ENCODE data around the gene ABI3. TPM values are rescaled to one million over a fixed set of nuclear protein-coding genes. Genes with fewer than 3 reads are reported as not detected.

The ABI3 gene
- total RNA-seq, 4 donors from 2014 or later, result 3.6 to 7.4 (median 5.4) TPM

DNA sequence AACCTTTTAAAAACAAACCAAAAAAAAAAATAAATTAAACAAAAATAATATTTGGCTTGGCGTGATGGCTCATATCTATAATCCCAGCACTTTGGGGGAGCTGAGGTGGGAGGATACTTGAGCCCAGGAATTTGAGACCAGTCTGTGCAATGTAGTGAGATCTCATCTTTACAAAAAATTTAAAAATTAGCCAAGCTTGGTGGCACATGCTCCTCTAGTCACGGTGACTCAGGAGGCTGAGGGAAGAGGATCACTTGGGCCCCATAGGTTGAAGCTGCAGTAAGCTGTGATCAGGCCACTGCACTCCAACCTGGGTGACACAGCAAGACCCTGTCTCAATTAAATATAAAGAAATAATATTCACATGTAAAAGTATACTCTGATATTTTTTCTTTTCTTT, 12.3 kb upstream of the ABI3 start:
- ATAC-seq (ENCODE audit: low FRiP score) (no peak), DNase-seq (ENCODE audit: low spot score) (no peak)
- TF ChIP-seq, protein P1, sequence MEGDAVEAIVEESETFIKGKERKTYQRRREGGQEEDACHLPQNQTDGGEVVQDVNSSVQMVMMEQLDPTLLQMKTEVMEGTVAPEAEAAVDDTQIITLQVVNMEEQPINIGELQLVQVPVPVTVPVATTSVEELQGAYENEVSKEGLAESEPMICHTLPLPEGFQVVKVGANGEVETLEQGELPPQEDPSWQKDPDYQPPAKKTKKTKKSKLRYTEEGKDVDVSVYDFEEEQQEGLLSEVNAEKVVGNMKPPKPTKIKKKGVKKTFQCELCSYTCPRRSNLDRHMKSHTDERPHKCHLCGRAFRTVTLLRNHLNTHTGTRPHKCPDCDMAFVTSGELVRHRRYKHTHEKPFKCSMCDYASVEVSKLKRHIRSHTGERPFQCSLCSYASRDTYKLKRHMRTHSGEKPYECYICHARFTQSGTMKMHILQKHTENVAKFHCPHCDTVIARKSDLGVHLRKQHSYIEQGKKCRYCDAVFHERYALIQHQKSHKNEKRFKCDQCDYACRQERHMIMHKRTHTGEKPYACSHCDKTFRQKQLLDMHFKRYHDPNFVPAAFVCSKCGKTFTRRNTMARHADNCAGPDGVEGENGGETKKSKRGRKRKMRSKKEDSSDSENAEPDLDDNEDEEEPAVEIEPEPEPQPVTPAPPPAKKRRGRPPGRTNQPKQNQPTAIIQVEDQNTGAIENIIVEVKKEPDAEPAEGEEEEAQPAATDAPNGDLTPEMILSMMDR (IDR thresholded peaks at IDR 0.05), result no peak

DNA sequence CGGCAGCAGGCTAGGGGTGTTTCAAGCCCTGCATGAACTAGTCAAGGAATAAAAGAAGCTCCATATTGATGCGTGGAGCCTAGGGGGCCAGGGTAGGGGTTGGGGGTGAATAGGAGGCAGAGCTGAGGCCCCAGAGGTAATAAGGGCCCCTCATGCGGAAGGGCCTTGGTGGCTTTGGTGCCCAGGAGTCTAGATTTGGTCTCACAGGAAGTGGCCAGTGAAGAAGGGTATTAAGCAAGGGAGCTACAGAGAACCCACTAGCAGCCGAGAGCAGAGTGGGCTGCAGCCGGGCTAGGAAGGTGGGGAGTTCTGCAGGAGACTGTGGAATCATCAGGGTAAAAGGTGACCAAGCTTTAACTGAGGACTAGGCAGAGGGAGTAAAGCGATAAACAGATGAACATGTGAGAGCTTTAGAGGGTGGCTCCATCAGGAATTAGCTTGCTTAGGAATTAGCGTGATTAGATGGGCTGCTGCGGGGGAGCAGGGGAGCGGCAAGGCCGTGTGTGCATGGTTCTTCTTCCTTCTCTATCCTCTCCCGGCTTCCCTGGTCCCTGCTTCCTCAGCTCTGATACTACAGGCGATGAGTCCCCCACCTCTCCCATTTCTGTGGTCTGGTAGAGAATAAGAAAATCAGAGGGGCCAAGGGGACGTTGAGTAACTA, 10.0 kb upstream of the ABI3 start:
- DNase-seq (ENCODE audit: low spot score), result no peak
- ATAC-seq (ENCODE audit: low FRiP score), result no peak
- TF ChIP-seq, protein P1 (IDR thresholded peaks at IDR 0.05), result no peak

DNA sequence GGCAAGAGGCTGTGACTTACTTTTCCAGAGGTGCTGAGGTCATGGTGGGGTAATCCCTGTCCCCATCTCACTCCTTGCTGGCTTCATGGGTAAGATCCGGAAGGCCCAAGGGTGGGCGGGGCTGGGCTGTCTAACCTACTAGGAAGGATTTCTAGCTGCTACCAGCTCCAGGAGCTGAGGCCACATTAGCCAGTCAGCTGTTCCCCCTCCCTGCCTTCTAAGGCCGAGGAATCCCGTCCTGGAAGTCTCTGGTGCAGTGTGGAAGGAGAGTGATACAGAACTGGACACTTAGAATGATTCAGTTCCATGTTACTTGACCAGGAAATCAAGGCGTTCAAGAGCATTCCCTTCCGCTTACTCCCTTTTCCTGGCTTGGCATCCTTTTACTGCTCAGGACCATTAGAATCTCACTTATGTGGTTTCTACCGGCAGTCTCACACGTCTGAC, 9.0 kb upstream of the ABI3 start:
- ATAC-seq (ENCODE audit: low FRiP score) (no peak), DNase-seq (ENCODE audit: low spot score) (no peak)
- TF ChIP-seq, protein P1 (IDR thresholded peaks at IDR 0.05), result no peak

DNA sequence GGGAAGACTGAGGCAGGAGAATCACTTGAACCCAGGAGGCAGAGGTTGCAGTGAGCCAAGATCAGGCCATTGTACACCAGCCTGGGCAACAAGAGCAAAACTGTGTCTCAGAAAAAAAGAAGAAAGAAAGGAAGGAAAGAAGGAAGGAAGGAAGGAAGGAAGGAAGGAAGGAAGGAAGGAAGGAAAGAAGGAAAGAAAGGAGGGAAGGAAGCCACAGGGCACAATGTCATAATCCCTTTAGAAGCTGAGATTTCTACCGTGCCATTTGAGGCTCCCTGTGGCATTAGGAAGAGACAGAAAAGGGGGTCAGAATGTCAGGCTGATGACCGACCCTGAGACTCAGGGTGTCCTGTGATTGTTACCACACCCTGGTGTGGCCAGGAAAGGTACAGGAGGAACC, 6.7 kb upstream of the ABI3 start:
- DNase-seq (ENCODE audit: low spot score) (no peak), ATAC-seq (ENCODE audit: low FRiP score) (no peak)
- TF ChIP-seq, protein P1 (IDR thresholded peaks at IDR 0.05), result no peak

DNA sequence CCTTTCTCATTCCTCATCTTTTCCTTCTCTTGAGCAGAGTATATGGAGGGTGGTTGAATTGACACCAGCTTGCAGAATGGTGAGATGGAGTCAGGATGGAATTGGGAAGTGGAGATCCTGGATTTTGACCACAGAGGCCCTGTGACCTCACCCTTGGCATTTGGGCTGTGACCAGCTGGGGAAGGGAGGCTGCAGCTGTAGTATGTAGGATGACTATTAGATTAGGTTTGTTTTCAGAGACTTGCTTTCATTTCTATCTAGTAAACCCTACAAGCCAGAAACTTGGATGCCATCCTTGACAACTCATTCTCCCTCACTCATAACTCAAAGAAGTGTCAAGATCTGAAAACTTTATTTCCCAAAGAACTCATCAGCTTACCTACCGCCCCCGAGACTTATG, 6.0 kb upstream of the ABI3 start:
- ATAC-seq (ENCODE audit: low FRiP score) (no peak), DNase-seq (ENCODE audit: low spot score) (no peak)
- TF ChIP-seq, protein P1 (IDR thresholded peaks at IDR 0.05), result no peak

DNA sequence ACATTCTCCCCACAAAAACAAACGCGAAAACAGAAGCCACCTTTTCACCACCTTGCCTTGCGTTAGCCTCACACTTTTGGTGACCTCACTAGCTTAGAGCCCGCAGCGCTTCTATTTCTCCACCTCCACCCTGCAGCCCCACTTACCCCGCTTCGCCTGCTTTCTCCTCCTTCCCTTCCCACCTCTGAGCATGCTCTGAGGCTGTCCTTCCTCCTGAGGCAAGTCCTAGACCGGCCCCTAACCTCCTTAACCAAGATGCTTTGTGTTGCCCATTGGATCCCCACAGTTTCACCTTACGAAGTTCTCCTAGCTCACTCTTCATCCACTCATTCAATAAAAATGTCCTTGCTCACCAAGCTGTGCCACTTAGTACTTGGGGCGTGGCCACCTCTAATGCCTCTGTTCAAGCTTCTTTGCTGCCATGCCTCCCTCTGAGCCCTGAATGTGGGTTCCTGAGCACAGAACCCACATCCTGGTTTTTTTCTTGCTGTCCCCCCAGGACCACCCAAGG, 1.4 kb upstream of the ABI3 start:
- TF ChIP-seq, protein P1 (IDR thresholded peaks at IDR 0.05), result no peak
- ATAC-seq (ENCODE audit: low FRiP score), result no peak
- DNase-seq (ENCODE audit: low spot score), result no peak

DNA sequence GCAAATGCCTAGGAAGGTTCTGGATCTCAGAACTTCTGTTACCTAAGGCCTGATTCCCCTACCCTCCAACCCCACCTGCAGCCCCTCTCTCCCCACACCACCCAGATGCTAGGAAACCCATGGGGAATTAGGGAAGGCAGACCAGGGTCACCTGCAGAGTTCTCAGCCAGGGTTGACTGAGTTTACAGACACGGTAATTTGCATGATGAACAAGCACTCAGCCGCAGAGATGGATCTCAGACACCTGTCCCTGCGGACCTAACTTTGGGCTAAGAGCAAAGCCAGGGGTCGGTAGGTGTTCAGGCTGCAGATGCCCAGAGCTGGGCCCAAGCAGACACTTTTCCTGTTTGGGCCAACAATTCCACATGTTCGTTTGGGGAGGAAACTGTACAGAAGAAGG, 2.9 kb downstream of the ABI3 start:
- no peak for ATAC-seq (ENCODE audit: low FRiP score)
- DNase-seq (ENCODE audit: low spot score), result no peak
- TF ChIP-seq, protein P1 (IDR thresholded peaks at IDR 0.05), result no peak
